MM.1S (cell line): ENCODE measurements around the gene ARL14EPL.

Experiments
- DNase-seq: peaks from one replicate; pipeline ENCODE4 v3.0.0-alpha.2; 2015
- H2AFZ ChIP-seq: fragments of 300-600 bp; sonication (generic); 2 replicates; pipeline ENCODE4 v1.6.0; 2016; ENCODE audit warnings: antibody characterized with exemption, low read length
- H3F3A ChIP-seq: fragments of 300-600 bp; sonication (generic); 2 replicates; pipeline ENCODE4 v1.6.1; 2016; ENCODE audit warnings: mild to moderate bottlenecking, antibody characterized with exemption, low read length, moderate library complexity, mixed read lengths; ENCODE audit not compliant: insufficient read depth
- H3K27ac ChIP-seq: fragments of 300-600 bp; sonication (generic); 2 replicates; pipeline ENCODE4 v1.5.1; 2016; ENCODE audit warnings: mild to moderate bottlenecking, low read length
- H3K27me3 ChIP-seq: fragments of 300-600 bp; sonication (generic); replicated peaks from 2 replicates; pipeline ENCODE4 v1.6.0; 2016; ENCODE audit warnings: low read length; ENCODE audit not compliant: insufficient read depth
- H3K36me3 ChIP-seq: fragments of 300-600 bp; sonication (generic); replicated peaks from 2 replicates; pipeline ENCODE4 v1.6.1; 2016; ENCODE audit warnings: mild to moderate bottlenecking, low read length, mixed read lengths; ENCODE audit not compliant: insufficient read depth
- H3K4me1 ChIP-seq: fragments of 300-600 bp; sonication (generic); 2 replicates; pipeline ENCODE4 v1.6.1; 2016; ENCODE audit warnings: low read length, mixed read lengths
- H3K4me2 ChIP-seq: fragments of 300-600 bp; sonication (generic); 2 replicates; pipeline ENCODE4 v1.6.0; 2016; ENCODE audit warnings: low read depth, low read length
- H3K4me3 ChIP-seq: fragments of 300-600 bp; sonication (generic); 2 replicates; pipeline ENCODE4 v1.5.1; 2016; ENCODE audit warnings: low read length, mixed read lengths
- H3K79me2 ChIP-seq: fragments of 300-600 bp; sonication (generic); 2 replicates; pipeline ENCODE4 v1.6.1; 2016; ENCODE audit warnings: mixed run types, low read length, mixed read lengths
- H3K9ac ChIP-seq: fragments of 300-600 bp; sonication (generic); 2 replicates; pipeline ENCODE4 v1.6.1; 2016; ENCODE audit warnings: low read length, mixed read lengths
- H3K9me2 ChIP-seq: fragments of 300-600 bp; sonication (generic); replicated peaks from 2 replicates; pipeline ENCODE4 v1.6.1; 2016; ENCODE audit warnings: mild to moderate bottlenecking, low read length, mixed read lengths; ENCODE audit not compliant: insufficient read depth
- H3K9me3 ChIP-seq: fragments of 300-600 bp; sonication (generic); replicated peaks from 2 replicates; pipeline ENCODE4 v1.6.1; 2016; ENCODE audit warnings: mild to moderate bottlenecking, low read length, mixed read lengths; ENCODE audit not compliant: insufficient read depth
- H4K20me1 ChIP-seq: fragments of 300-600 bp; sonication (generic); 2 replicates; pipeline ENCODE4 v1.6.1; 2016; ENCODE audit warnings: mild to moderate bottlenecking, low read length, moderate library complexity, mixed read lengths; ENCODE audit not compliant: insufficient read depth
- EZH2 ChIP-seq: fragments of 300-600 bp; sonication (generic); optimal IDR thresholded peaks from 2 replicates; pipeline ENCODE3; 2017; ENCODE audit warnings: low read depth, mild to moderate bottlenecking, antibody characterized with exemption, low read length, mixed read lengths
- EZH2phosphoT487 ChIP-seq: fragments of 300-600 bp; sonication (generic); IDR thresholded peaks from 2 replicates; pipeline ENCODE4 v1.6.1; 2018; ENCODE audit warnings: antibody characterized with exemption, low read length
- TF ChIP-seq, protein P1 (sequence below): fragments of 300-600 bp; sonication (generic); IDR thresholded peaks from 2 replicates; pipeline ENCODE4 v1.5.1; 2016; ENCODE audit warnings: antibody characterized with exemption, low read length, mixed read lengths

The ARL14EPL gene

DNA sequence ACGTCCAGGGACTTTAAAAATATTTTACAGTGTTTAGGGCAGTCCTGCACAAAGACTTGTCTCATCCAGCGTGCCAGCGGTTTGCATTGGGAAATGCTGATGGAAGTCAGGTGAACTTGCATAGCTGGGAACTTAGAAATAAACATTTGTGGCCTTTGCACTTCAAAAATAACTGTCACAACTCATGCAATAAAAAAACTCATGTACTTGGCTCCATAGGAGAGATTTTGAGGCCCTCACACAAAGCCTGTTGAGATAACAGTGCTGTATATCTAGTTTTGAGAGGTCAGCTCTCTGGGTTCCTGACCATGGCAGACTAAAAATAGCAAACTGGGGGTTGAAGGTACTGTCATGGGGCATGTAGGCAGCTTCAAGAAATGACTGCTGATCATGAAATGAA is 58.0 kb downstream of the ARL14EPL start:
- no peaks in the 10 kb centered on the region for H3K4me1 ChIP-seq
- TF ChIP-seq, protein P1, sequence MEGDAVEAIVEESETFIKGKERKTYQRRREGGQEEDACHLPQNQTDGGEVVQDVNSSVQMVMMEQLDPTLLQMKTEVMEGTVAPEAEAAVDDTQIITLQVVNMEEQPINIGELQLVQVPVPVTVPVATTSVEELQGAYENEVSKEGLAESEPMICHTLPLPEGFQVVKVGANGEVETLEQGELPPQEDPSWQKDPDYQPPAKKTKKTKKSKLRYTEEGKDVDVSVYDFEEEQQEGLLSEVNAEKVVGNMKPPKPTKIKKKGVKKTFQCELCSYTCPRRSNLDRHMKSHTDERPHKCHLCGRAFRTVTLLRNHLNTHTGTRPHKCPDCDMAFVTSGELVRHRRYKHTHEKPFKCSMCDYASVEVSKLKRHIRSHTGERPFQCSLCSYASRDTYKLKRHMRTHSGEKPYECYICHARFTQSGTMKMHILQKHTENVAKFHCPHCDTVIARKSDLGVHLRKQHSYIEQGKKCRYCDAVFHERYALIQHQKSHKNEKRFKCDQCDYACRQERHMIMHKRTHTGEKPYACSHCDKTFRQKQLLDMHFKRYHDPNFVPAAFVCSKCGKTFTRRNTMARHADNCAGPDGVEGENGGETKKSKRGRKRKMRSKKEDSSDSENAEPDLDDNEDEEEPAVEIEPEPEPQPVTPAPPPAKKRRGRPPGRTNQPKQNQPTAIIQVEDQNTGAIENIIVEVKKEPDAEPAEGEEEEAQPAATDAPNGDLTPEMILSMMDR = no peak
- TF ChIP-seq EZH2 (no peak), EZH2phosphoT487 (no peak)

DNA sequence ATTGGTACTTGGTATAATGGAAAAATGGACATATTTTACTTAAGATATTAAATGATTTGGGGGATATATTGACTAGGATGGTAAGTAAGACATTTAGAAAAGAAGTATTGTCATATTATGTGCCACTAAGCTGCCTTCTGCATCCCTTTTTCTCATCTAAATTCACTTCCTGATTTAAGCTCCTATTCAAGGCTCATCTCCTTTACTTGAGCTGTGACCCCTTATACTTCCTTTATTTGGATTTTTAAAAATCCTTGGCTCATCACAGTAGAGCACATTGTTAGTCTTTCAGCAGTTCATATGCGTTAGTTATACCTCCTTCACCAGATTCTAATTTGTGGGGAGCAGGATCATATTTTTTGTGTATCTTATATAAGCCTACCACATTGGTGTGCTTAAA is 59.1 kb downstream of the ARL14EPL start:
- H3K9me2 ChIP-seq = no peaks in the 10 kb centered on the region
- TF ChIP-seq, protein P1 = no peak
- TF ChIP-seq EZH2phosphoT487 = no peak
- TF ChIP-seq EZH2 = no peak
- peaks cover 3% of the 10 kb centered on the region; the same call in 1 of the 2 replicates for H3K36me3 ChIP-seq
- no peak overlapping the region for H3K4me3 ChIP-seq
- H3K9ac ChIP-seq = no peak overlapping the region
- H3K9me3 ChIP-seq = no peaks in the 10 kb centered on the region
- H3K27me3 ChIP-seq = no peaks in the 10 kb centered on the region
- no peaks in the 10 kb centered on the region for H3F3A ChIP-seq
- no peak overlapping the region for H2AFZ ChIP-seq
- no peak for DNase-seq
- no peak overlapping the region for H3K4me2 ChIP-seq
- H3K79me2 ChIP-seq = 0 out of 2 replicates have a peak, but pooled peaks cover 3% of the 10 kb centered on the region
- no peaks in the 10 kb centered on the region for H4K20me1 ChIP-seq
- no peaks in the 10 kb centered on the region for H3K4me1 ChIP-seq
- H3K27ac ChIP-seq = no peak overlapping the region

More for the DNA sequence above, 58.0 kb downstream of the ARL14EPL start:
- Histone ChIP-seq H3K27me3 (no peaks in the 10 kb centered on the region), H3K9me3 (no peaks in the 10 kb centered on the region), H3K36me3 (peaks cover 3% of the 10 kb centered on the region; the same call in 1 of the 2 replicates), H3K9me2 (no peaks in the 10 kb centered on the region), H3K27ac (no peak overlapping the region), H3F3A (no peaks in the 10 kb centered on the region), H4K20me1 (no peaks in the 10 kb centered on the region), H2AFZ (no peak overlapping the region), H3K9ac (no peak overlapping the region), H3K4me2 (no peak overlapping the region), H3K4me3 (no peak overlapping the region), H3K79me2 (peaks cover 13% of the 10 kb centered on the region)
- no peak for DNase-seq

DNA sequence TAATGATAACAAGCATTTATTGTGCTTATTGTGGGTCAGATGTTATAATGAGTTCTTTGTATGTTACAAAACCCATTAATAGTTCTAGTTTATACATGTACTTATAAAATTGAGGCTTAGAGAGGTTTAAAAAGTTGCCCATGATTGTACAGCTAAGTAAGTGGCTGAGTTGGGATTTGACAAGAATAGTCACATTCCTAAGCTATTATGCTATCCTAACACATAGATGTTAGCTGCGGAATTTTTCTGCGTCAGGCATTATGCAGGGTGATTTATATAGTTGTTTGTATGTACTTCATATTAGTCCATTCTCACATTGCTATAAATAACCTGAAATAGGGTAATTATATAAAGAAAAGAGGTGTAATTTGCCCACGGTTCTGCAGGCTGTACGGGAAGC is 65.0 kb downstream of the ARL14EPL start:
- no peak for DNase-seq
- Histone ChIP-seq H2AFZ (no peak overlapping the region), H3K27me3 (no peaks in the 10 kb centered on the region), H3K36me3 (peaks cover 3% of the 10 kb centered on the region; the same call in 1 of the 2 replicates), H3K79me2 (no peaks in the 10 kb centered on the region), H3K4me1 (no peaks in the 10 kb centered on the region), H3K4me2 (no peak overlapping the region), H3F3A (no peaks in the 10 kb centered on the region), H3K9me2 (no peaks in the 10 kb centered on the region), H3K4me3 (no peak overlapping the region), H4K20me1 (no peaks in the 10 kb centered on the region), H3K9me3 (no peaks in the 10 kb centered on the region), H3K9ac (no peak overlapping the region), H3K27ac (no peak overlapping the region)
- TF ChIP-seq, protein P1 = no peak
- no peak for TF ChIP-seq EZH2phosphoT487
- TF ChIP-seq EZH2 = no peak
